ENCODE measurements around the gene DOP1A.
"Not testable (repeated sequence)": the region's sequence is repeated elsewhere in the genome, so short reads cannot be mapped to it uniquely, and the experiment has no call there.

DOP1A gene

DNA sequence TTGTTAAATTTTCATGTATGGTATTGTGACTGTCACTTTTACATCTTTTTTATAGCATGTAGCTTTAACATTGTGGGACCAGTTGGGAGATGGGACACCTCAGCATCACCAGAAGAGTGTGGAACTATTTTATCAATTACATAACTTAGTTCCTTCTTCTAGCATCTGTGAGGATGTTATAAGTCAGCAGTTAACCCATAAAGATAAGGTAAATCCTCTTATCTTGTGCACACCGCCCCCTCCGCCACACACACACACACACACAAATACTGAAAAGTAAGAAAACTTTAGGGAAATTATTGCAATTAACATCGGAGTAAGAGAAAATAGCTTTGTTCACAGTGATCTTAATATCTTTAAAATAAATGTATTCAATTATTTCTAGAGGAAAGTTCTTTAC is 64.7 kb downstream of the DOP1A start:
- DNase-seq (ENCODE audit: low read depth, low spot score), result no peak
- no peak overlapping the region for H3K4me3 ChIP-seq (ENCODE audit: low read length)

DNA sequence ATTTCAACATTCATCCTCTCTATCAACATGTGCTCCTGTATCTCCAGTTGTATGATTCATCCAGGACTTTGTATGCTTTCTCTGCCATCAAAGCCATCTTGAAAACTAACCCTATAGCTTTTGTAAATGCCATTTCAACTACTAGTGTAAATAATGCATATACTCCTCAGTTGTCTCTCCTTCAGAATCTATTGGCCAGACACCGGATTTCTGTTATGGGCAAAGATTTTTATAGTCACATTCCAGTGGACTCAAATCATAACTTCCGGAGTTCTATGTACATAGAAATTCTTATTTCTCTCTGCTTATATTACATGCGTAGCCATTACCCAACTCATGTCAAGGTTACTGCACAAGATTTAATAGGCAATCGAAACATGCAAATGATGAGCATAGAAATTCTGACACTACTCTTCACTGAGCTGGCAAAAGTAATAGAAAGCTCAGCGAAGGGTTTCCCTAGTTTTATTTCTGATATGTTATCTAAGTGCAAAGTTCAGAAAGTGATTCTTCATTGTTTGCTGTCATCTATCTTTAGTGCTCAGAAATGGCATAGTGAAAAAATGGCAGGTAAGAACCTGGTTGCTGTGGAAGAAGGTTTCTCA is 70.7 kb downstream of the DOP1A start:
- DNase-seq (ENCODE audit: low read depth, low spot score), result no peak
- H3K4me3 ChIP-seq (ENCODE audit: low read length), result no peak overlapping the region

DNA sequence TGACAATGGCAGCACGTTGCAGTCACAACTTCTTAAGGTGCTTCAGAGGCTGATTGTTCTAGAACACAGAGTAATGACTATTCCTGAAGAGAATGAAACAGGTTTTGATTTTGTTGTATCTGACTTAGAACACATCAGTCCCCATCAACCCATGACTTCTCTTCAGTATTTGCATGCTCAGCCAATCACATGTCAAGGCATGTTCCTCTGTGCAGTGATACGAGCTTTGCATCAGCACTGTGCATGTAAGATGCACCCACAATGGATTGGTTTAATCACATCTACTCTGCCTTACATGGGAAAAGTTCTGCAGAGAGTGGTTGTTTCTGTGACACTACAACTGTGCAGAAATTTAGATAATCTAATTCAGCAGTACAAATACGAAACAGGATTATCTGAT is 71.3 kb downstream of the DOP1A start:
- DNase-seq (ENCODE audit: low read depth, low spot score), result no peak
- no peak overlapping the region for H3K4me3 ChIP-seq (ENCODE audit: low read length)

DNA sequence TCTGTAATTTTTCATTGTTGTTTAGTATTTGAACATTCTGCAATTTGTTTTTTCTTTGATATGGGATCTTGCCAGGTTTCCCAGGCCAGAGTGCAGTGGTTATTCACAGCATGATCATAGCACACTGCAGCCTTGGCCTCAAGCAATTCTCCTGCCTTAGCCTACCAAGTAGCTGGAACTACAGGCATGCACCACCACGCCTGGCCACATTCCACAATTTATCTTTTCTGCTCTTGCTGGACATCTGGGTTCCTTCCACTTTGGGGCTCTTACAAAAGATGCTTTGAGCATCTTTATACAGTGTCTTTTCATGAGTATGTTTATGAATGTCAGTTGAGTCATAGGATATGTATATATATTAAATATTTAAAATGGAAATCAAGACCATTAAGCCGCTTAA is 83.6 kb downstream of the DOP1A start:
- no peak overlapping the region for H3K4me3 ChIP-seq (ENCODE audit: low read length)
- no peak for DNase-seq (ENCODE audit: low read depth, low spot score)

DNA sequence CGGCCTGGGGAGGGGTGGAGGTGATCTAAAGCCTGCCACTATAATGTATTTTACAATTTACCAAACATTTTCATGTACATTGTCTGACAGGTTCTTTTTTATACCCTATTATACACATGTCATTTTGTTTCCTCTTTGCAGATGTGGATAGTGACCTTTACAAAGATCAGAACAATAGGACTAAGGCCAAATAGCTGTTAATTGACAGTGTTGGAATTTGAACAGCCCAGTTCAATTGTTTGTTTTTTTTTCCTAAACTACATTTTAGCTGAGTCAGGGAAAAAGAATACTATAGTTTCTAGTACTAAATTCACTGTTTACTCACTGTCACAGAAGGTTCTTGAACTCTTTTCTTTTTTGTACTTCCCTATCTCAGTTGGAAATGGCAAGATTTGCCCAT is 85.4 kb downstream of the DOP1A start:
- H3K4me3 ChIP-seq (ENCODE audit: low read length), result no peak overlapping the region
- no peak for DNase-seq (ENCODE audit: low read depth, low spot score)

DNA sequence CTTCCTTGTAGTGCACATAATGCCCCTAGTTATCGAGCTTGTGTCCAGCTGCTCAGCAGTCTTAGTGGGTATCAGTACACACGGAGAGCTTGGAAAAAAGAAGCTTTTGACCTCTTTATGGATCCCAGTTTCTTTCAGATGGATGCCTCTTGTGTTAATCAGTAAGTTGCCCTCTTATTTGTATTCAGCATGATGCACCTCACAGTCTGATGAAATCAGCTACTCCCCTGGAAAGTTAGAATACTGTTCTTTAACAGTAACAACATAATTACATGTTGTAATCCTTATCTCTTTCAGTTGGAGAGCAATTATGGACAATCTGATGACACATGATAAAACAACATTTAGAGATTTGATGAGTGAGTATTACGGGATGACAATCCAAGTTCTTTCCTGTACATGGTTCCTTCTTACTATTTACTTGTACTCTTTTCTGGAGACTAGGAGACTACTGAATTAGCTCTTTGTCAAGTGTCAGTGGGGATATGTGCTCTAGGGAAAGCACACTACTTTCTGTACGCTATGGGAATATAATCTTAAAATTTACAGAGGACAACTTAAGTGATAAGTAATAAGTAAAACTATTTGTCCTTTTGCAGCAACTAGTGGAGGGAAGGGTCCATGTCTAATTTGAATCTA is 86.5 kb downstream of the DOP1A start:
- no peak for DNase-seq (ENCODE audit: low read depth, low spot score)
- H3K4me3 ChIP-seq (ENCODE audit: low read length), result no peak overlapping the region

DNA sequence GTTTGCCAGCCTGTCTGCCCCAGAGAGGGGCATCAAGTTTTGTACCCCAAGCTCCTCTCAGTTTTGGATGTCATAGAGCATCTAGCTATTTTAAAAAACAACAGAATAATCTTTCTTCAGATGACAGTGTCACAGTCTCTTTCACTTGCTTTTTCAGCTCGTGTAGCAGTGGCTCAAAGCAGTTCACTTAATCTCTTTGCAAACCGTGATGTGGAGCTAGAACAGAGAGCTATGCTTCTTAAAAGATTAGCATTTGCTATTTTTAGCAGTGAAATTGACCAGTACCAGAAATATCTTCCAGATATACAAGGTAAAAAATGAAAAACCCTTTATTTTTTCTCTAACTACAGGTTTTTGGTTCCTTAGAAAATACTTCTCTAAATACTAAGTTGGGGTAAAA is 88.3 kb downstream of the DOP1A start:
- no peak for DNase-seq (ENCODE audit: low read depth, low spot score)

DNA sequence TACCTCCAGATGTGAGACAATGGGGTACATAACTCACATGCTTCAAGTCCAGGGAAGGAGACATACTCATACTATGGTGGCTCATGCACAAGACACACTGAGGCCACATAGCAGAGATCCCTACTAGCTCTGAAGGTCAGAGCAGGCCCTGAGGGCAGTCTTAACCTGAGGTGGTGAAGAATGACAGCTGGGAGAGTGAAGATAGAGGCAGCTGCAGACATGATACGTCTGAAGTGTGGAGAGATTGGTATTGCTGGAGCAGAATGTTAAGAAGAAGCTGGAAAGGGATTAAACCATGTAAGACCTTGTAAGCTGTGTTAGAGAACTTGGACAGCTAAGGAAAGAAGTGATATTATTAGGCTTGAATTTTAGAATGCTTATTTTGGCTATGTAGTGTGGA is 92.7 kb downstream of the DOP1A start:
- DNase-seq (ENCODE audit: low read depth, low spot score), result no peak
- no peak overlapping the region for H3K4me3 ChIP-seq (ENCODE audit: low read length)

More for the DNA sequence above, 88.3 kb downstream of the DOP1A start:
- no peak overlapping the region for H3K4me3 ChIP-seq (ENCODE audit: low read length)

DNA sequence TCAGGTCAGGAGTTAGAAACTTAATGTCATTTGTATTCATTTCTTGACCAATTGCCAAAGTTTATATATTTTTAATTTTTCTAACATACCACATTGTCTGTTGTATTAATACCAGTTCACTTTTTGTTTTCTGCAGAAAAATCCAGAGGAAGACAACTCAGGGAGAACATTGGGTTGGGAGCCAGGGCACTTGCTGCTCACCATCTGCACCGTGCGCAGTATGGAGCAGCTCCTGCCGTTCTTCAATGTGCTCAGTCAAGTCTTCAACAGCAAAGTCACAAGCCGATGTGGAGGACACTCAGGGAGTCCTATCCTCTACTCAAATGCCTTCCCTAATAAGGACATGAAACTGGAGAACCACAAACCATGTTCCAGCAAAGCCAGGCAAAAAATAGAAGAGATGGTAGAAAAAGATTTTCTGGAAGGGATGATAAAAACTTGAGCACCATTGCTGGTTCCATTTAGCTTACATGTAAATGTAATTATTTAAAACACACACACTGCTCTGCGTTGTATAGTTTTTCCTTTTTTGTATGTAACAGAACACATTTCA is 100.3 kb downstream of the DOP1A start:
- DNase-seq (ENCODE audit: low read depth, low spot score), result no peak
- no peak overlapping the region for H3K4me3 ChIP-seq (ENCODE audit: low read length)

DNA sequence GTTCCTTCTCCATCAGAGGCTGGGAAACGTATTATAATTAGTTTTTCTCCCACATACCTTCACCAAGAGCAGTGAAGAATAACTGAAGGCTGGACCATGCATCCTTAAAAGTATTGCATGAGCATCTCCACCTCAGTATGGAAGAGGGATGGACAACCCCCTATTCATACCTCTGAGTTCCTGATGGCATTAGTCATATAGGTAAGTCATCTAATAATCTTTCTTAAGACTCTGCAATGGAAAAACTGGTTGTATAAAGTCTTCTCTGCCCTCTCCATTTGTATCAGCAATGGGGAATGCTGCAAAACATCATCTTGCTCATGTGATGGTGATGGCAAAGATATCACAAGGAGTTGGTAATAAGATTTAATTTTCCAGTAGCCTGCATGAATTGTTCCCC is 101.1 kb downstream of the DOP1A start:
- no peak for DNase-seq (ENCODE audit: low read depth, low spot score)
- H3K4me3 ChIP-seq (ENCODE audit: low read length), result no peak overlapping the region

DNA sequence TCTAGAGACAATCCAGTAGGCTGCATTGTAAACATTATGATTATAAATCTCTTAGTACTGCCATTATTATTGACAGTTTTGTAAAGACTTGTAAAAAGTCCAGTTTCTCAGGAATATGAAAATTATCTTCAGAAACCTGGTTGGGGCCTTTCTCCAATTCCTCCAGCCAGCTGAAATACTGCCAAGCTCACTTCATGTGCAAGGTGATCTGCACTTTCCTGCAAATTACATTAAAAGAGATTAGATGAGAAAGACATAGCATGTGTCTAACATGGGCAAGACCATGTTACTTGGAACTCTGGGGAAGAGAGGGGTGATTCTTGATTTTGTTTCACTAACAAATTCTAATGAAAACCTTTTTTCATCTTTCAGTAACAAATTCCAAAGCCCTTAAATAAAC is 101.6 kb downstream of the DOP1A start:
- no peak overlapping the region for H3K4me3 ChIP-seq (ENCODE audit: low read length)
- no peak for DNase-seq (ENCODE audit: low read depth, low spot score)

DNA sequence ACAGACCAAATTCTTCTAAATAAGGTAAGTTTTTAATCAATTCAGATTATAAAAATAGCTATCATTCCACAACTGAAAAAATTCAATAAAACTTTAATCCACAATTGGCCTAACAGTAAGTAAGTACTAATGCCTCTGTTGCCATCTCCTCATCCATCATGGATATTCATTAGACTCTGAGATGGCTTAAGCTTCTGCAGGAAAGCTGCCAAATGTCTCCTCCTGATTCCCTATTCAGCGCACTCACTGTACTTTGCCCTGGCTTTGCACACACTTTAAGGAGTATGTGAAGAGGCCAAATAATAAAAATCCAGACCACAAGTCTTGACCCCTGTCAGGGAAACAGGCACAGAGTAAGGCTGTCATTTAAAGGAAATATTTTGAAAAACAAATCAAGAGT is 102.0 kb downstream of the DOP1A start:
- H3K4me3 ChIP-seq (ENCODE audit: low read length), result no peak overlapping the region
- DNase-seq (ENCODE audit: low read depth, low spot score), result no peak

DNA sequence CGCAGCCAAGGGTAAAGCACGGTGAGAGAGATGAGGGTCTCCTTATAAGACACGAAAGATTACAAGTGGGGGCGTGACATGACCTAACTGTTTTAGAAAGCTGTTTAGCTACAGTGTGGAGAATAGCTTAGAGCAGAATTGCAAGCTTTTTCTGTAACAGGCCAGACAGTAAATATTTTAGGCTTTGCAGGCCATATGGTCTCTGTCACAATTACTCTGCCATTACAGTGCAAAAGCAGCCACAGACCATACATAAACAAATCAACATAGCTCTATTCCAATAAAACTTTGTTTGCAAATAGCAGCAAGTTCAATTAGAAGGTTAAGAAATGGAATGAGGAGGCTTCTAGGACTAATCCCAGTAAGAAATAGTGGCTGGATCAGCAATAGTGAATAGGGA is 108.8 kb downstream of the DOP1A start:
- no peak overlapping the region for H3K4me3 ChIP-seq (ENCODE audit: low read length)
- DNase-seq (ENCODE audit: low read depth, low spot score), result no peak

DNA sequence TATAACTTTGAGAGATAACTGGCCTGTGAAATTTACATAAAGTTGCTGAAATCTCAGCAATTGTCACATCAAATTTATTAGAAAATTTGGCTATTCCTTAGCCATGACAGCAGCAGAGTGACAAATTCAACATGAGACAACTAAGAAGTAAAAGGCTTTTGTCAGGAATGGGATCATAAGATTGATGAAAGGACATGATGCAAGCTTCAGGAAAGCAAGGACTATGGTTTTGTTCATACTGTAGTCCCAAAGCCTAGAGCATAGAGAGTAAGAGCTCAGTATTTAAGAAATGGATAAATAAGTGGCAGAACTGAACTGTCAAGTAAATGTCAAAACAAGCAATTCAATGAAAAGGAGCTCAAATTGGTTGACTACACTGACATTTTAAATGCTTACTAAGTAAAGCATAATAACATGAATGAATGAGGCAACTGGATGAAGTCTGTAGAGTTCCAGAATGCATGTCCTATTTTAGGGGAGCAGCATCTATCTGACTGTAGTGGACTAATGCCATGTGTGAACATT is 113.0 kb downstream of the DOP1A start:
- no peak overlapping the region for H3K4me3 ChIP-seq (ENCODE audit: low read length)

DNA sequence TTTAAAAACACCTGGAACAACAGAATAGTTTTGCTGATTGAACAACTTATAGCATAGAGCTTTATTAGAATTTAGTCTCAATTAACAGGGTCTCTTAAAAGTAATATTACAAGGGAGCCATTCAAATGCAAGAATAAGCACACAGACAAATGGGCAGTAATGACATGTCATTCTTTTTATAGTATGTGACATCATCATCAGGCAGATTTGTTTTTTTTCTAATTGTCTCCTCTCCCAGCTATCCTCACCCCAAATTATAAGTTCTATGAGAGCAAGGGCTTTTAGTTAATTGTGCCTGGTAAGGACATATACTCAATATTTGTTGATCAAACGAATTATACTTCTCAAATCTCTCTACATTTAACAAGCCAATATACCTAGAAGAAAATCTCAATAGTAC is 114.6 kb downstream of the DOP1A start:
- no peak for DNase-seq (ENCODE audit: low read depth, low spot score)
- no peak overlapping the region for H3K4me3 ChIP-seq (ENCODE audit: low read length)

More for the DNA sequence above, 113.0 kb downstream of the DOP1A start:
- no peak for DNase-seq (ENCODE audit: low read depth, low spot score)

DNA sequence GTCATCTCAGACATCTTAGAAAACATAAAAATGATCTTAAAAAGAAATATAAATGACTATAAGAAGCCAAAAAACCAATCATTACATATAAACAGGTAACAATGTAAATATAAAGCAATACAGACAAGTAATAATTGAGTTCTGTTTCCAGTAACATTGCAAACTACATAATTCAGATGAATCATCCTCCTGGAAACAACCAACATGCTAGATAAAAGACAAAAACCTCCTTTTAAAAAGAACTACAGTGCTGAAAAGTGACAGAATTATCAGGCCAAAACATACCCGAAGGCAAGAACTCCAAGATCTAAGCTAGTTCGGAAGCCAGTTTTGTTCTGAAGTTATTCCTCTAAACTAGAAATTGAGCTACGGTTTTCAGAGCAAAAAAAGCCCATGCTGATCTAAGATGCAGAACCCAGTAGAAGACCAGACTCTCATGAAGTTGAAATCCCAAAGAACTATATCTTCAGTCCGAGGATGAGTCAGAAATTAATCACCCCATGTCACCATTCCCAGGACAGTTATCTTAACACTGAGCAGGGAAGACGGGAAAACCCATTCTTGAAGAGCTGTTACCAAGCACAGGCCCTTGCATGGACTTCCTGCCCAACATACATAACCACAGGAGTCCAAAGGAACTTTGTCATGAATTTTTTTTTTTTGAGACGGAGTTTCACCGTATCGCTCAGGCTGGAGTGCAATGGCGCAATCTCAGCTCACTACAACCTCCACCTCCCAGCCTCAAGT is 115.8 kb downstream of the DOP1A start:
- DNase-seq (ENCODE audit: low read depth, low spot score), result no peak
- H3K4me3 ChIP-seq (ENCODE audit: low read length), result no peak overlapping the region

DNA sequence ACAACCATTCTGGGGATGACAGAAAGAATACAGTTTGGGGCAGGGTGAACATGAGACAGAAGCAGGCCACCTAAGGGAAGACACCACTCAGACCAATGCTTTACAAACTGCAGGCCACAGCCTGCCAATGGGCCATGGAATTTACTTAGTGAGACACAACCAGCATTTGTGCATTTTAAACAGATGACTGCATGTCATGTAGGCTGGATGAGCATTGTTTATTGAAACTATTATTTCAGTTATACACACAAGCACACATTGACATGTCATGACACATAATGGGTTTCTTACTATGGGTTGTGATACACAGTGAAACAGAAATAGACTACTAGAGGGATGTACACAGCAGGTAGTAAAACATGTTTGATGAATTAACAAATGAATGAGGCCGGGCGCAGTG is 117.6 kb downstream of the DOP1A start:
- no peak for DNase-seq (ENCODE audit: low read depth, low spot score)
- no peak overlapping the region for H3K4me3 ChIP-seq (ENCODE audit: low read length)

DNA sequence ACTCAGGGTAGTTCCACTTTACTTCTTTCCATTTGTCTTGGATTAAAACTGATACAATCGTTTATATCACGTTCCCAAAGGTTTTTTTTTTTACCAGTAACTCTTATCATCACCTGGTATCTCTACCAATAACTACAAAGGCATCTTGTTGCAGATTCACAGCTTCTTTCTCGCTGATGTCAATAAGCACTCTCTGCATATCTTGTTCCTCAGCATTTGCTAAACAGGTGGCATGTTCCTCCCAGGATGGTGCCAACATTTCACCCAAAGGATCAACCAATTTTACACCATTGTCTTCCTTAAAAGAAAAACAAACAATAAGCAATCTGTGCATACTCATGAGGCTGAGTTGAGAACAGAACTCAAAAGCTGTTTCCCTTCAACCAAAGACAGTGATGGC is 121.0 kb downstream of the DOP1A start:
- DNase-seq (ENCODE audit: low read depth, low spot score), result no peak

DNA sequence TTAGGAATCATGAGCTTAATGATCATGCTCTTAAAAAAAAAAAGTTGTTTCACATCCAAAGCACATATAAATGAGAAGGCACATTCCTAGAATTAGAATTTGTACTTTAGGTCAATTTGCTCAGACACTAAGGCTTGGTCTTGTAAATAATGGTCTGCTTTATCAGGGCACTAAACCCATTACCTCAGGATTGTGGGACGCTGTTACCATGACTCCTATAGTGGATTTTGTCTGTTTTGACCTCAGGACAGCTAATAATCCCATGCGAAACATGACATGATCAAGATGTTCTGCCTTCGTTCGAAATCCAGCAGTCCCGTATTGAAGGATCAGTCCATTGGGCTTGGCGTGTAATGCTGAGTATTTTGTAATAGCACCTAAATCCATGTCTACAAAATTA is 123.2 kb downstream of the DOP1A start:
- H3K4me3 ChIP-seq (ENCODE audit: low read length), result no peak overlapping the region
- DNase-seq (ENCODE audit: low read depth, low spot score), result no peak

More for the DNA sequence above, 121.0 kb downstream of the DOP1A start:
- no peak overlapping the region for H3K4me3 ChIP-seq (ENCODE audit: low read length)

DNA sequence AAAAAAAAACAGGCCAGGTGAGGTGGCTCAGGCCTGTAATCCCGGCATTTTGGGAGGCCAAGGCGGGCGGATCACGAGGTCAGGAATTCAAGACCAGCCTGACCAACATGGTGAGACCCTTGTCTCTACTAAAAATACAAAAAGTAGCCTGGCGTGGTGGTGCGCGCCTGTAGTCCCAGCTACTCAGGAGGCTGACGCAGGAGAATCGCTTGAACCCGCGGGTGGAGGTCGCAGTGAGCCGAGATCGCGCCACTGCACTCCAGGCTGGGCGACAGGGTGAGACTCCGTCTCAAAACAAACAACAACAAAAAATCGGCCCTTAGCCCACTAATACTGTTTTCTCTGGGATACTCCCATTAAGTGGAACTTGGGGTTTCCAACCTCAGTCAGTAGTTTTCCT is 124.5 kb downstream of the DOP1A start:
- not testable (repeated sequence) for DNase-seq (ENCODE audit: low read depth, low spot score)
- peak overlapping the region; percentile 77 for H3K4me3 ChIP-seq (ENCODE audit: low read length)
